Neural progenitor cell (in vitro differentiated cells): Measurements from ENCODE around the gene C14orf93. TPM values are rescaled to one million over a fixed set of nuclear protein-coding genes. Genes with fewer than 3 reads are reported as not detected.
A peak's percentile ranks its signal among the peaks of the same experiment; 100 is the strongest.

Experiments
- DNase-seq: peaks from one replicate; pipeline ENCODE4 v3.0.0-alpha.2; 2016; ENCODE audit warnings: low spot score
- H2AFZ ChIP-seq: fragments of 200-600 bp; sonication (generic); replicated peaks from 2 replicates; pipeline ENCODE4 v1.6.1; 2016; ENCODE audit warnings: antibody characterized with exemption
- H3F3A ChIP-seq: fragments of 200-600 bp; sonication (generic); 2 replicates; pipeline ENCODE4 v1.6.1; 2016; ENCODE audit warnings: antibody characterized with exemption, low read depth
- H3K27ac ChIP-seq: fragments of 200-600 bp; sonication (generic); 2 replicates; pipeline ENCODE4 v1.5.1; 2016; ENCODE audit warnings: mild to moderate bottlenecking
- H3K27me3 ChIP-seq: fragments of 200-600 bp; sonication (generic); 2 replicates; pipeline ENCODE4 v1.6.1; 2016; ENCODE audit warnings: mild to moderate bottlenecking, moderate library complexity
- H3K36me3 ChIP-seq: fragments of 200-600 bp; sonication (generic); 2 replicates; pipeline ENCODE4 v1.5.1; 2016
- H3K4me1 ChIP-seq: fragments of 200-600 bp; sonication (generic); 2 replicates; pipeline ENCODE4 v1.6.1; 2016; ENCODE audit warnings: mixed run types
- H3K4me2 ChIP-seq: fragments of 200-600 bp; sonication (generic); 2 replicates; pipeline ENCODE4 v1.6.1; 2016
- H3K4me3 ChIP-seq: fragments of 200-600 bp; sonication (generic); 2 replicates; pipeline ENCODE4 v1.5.1; 2016
- H3K79me2 ChIP-seq: fragments of 200-600 bp; sonication (generic); 2 replicates; pipeline ENCODE4 v1.6.1; 2016; ENCODE audit warnings: low read depth
- H3K9ac ChIP-seq: fragments of 200-600 bp; sonication (generic); 2 replicates; pipeline ENCODE4 v1.6.1; 2016
- H3K9me3 ChIP-seq: fragments of 200-600 bp; sonication (generic); 2 replicates; pipeline ENCODE4 v1.5.1; 2016; ENCODE audit warnings: low read depth
- H4K20me1 ChIP-seq: fragments of 200-600 bp; sonication (generic); 2 replicates; pipeline ENCODE4 v1.6.1; 2016; ENCODE audit warnings: low read depth
- H3K27ac Mint-ChIP-seq: 3 replicates; pipeline ENCODE4 v1.8.0; 2021; ENCODE audit warnings: mixed read lengths
- H3K27me3 Mint-ChIP-seq: 2 replicates; pipeline ENCODE4 v1.8.0; 2022; ENCODE audit warnings: low read depth, mild to moderate bottlenecking, inconsistent platforms, moderate library complexity, mixed read lengths; ENCODE audit not compliant: insufficient read depth
- H3K36me3 Mint-ChIP-seq: 3 replicates; pipeline ENCODE4 v1.8.0; 2021; ENCODE audit warnings: mixed read lengths
- H3K4me1 Mint-ChIP-seq: 3 replicates; pipeline ENCODE4 v1.8.0; 2021; ENCODE audit warnings: mixed read lengths
- H3K4me3 Mint-ChIP-seq: 3 replicates; pipeline ENCODE4 v1.8.0; 2021; ENCODE audit warnings: mild to moderate bottlenecking, moderate library complexity, mixed read lengths
- H3K9me3 Mint-ChIP-seq: 3 replicates; pipeline ENCODE4 v1.8.0; 2020; ENCODE audit warnings: mixed read lengths
- CTCF ChIP-seq: fragments of 200-600 bp; sonication (generic); IDR thresholded peaks from 2 replicates; pipeline ENCODE4 v1.5.1; 2017; ENCODE audit warnings: antibody characterized with exemption, mild to moderate bottlenecking
- EZH2 ChIP-seq: fragments of 200-600 bp; sonication (generic); IDR thresholded peaks from 2 replicates; pipeline ENCODE4 v1.6.1; 2017; ENCODE audit warnings: antibody characterized with exemption, mild to moderate bottlenecking, moderate library complexity
- EZH2phosphoT487 ChIP-seq: fragments of 200-600 bp; sonication (generic); IDR thresholded peaks from 2 replicates; pipeline ENCODE4 v1.6.1; 2017; ENCODE audit warnings: antibody characterized with exemption
- total RNA-seq: library from RNA; depleted of rRNA; stranded (reverse); fragments of >200 nt; gene quantifications from 2 replicates; pipeline ENCODE4 v1.2.3, GENCODE V29; 2015; ENCODE audit warnings: low replicate concordance

C14orf93 gene
- total RNA-seq, 1 donor from 2014 or later, result 8.2 TPM

DNA sequence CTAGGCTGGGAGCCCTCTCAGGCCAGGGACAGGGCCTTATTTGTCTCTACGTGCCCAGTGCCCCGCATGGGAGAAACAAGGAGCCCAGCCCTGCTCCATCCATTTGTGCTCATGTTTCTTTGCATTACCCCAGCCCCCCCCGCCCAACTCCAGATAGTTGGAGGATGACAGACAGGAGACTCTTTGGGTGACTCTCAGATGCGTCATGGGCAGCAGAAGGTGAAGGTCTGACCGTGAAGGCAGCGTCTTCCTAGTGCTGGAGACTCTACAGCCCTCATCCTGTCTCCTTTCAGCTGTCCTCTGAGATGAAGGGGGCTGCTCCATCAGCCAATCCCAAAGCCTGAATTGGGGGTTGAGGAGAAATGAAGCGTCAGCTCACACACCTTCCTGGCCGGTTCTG, 31.8 kb upstream of the C14orf93 start:
- Mint-ChIP-seq H3K4me1 (peaks cover 13% of the 10 kb centered on the region), H3K9me3 (no peaks in the 10 kb centered on the region), H3K36me3 (no peaks in the 10 kb centered on the region), H3K27me3 (peaks cover 8% of the 10 kb centered on the region), H3K27ac (no peak overlapping the region), H3K4me3 (no peak overlapping the region)
- Histone ChIP-seq H3K4me3 (no peak overlapping the region), H4K20me1 (no peaks in the 10 kb centered on the region), H3K36me3 (no peaks in the 10 kb centered on the region), H3K4me1 (peaks cover 14% of the 10 kb centered on the region), H3K4me2 (no peak overlapping the region), H3K9ac (no peak overlapping the region), H3K9me3 (no peaks in the 10 kb centered on the region), H3K79me2 (no peaks in the 10 kb centered on the region), H3K27me3 (no peaks in the 10 kb centered on the region), H3K27ac (no peak overlapping the region), H2AFZ (no peak overlapping the region), H3F3A (no peaks in the 10 kb centered on the region)
- TF ChIP-seq CTCF (no peak), EZH2 (no peak), EZH2phosphoT487 (no peak)
- no peak for DNase-seq

- Histone ChIP-seq H3K4me2 (no peak overlapping the region), H2AFZ (no peak overlapping the region), H4K20me1 (no peaks in the 10 kb centered on the region), H3K4me1 (peaks cover 18% of the 10 kb centered on the region), H3F3A (peaks cover 5% of the 10 kb centered on the region), H3K9ac (no peak overlapping the region), H3K79me2 (no peaks in the 10 kb centered on the region), H3K9me3 (no peaks in the 10 kb centered on the region), H3K36me3 (no peaks in the 10 kb centered on the region), H3K27me3 (no peaks in the 10 kb centered on the region), H3K27ac (no peak overlapping the region), H3K4me3 (no peak overlapping the region)
- no peaks in the 10 kb centered on the region for H3K36me3 Mint-ChIP-seq
- peaks cover 16% of the 10 kb centered on the region for H3K4me1 Mint-ChIP-seq
- no peaks in the 10 kb centered on the region for H3K9me3 Mint-ChIP-seq
- H3K27ac Mint-ChIP-seq, result no peak overlapping the region
- DNase-seq, result no peak
- TF ChIP-seq CTCF (no peak), EZH2phosphoT487 (no peak), EZH2 (no peak)
- peaks cover 5% of the 10 kb centered on the region for H3K27me3 Mint-ChIP-seq
- no peak overlapping the region for H3K4me3 Mint-ChIP-seq
Observed at GRCh38 chr14:23040100-23040499, 30.2 kb upstream of the C14orf93 start.

DNA sequence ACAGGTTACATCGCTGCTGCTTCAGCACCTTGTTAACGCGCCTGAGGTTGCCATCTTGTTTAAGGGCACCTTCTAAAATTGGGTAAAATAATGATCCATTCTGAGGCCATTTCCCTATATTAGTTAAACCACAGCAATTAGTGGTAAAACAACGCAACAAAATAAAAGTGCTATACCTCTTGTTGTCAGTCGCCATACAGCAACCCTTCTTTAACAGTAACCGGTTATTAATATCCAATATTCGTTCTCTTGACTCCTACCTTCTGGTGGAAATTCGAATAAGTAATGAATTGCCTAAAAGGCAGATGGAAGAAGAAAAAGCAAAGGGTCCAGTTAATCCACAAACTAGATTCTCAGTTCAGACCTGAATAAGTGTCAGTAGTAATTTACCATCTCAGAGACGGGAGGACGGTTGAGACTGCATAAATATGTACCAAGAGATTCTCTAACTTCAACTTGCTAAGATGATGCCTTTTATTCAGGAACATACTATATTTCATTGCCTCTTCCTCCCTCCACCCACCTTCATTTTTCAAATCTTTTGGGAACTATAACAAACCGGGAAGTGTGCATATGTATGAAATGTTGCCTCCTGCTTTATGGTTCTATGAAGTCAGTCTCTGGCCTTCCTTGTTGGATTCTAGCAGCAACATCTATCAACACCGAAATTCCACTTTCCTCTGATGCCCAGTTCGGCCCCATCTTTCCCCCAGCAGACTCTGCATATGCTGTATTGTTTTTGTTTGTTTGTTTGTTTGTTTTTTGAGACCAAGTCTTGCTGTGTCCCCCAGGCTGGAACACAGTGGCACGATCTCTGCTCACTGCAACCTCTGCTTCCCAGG, 25.6 kb upstream of the C14orf93 start:
- DNase-seq, result no peak
- H3K9ac ChIP-seq, result no peak overlapping the region
- TF ChIP-seq EZH2phosphoT487, result no peak
- peak overlapping the region; percentile 71 for H3K4me3 ChIP-seq
- peaks cover 11% of the 10 kb centered on the region for H3F3A ChIP-seq
- no peaks in the 10 kb centered on the region for H3K9me3 ChIP-seq
- Mint-ChIP-seq H3K27me3 (no peaks in the 10 kb centered on the region), H3K4me3 (peak overlapping the region; percentile 92), H3K9me3 (no peaks in the 10 kb centered on the region), H3K27ac (peak overlapping the region; percentile 98), H3K4me1 (peaks cover 18% of the 10 kb centered on the region), H3K36me3 (peaks cover 15% of the 10 kb centered on the region)
- H3K27me3 ChIP-seq, result no peaks in the 10 kb centered on the region
- H3K4me2 ChIP-seq, result peak overlapping the region; percentile 77
- H3K4me1 ChIP-seq, result peaks cover 12% of the 10 kb centered on the region
- H2AFZ ChIP-seq, result peak overlapping the region; percentile 99
- H3K79me2 ChIP-seq, result peaks cover 33% of the 10 kb centered on the region
- H4K20me1 ChIP-seq, result no peaks in the 10 kb centered on the region
- no peak overlapping the region for H3K27ac ChIP-seq
- peaks cover 5% of the 10 kb centered on the region for H3K36me3 ChIP-seq
